Mesothelial cell of epicardium (in vitro differentiated cells): ENCODE data around the gene VGLL3. TPM values are rescaled to one million over a fixed set of nuclear protein-coding genes. Genes with fewer than 3 reads are reported as not detected.

ENCODE experiments used
- DNase-seq, 2 experiments: peaks; one replicate each; pipeline ENCODE4 v3.0.0; 2021; ENCODE audit warnings: low spot score in 2 of 2; ENCODE audit not compliant: unreplicated experiment in 2 of 2
- H3K27ac Mint-ChIP-seq: 2 replicates; pipeline ENCODE4 v1.8.0; 2021; ENCODE audit warnings: mixed read lengths
- H3K27me3 Mint-ChIP-seq: 2 replicates; pipeline ENCODE4 v1.8.0; 2021; ENCODE audit warnings: low read depth, mixed read lengths
- H3K36me3 Mint-ChIP-seq: 2 replicates; pipeline ENCODE4 v1.8.0; 2021; ENCODE audit warnings: mixed read lengths
- H3K4me1 Mint-ChIP-seq: 2 replicates; pipeline ENCODE4 v1.8.0; 2021; ENCODE audit warnings: mixed read lengths
- H3K4me3 Mint-ChIP-seq: 2 replicates; pipeline ENCODE4 v1.8.0; 2021; ENCODE audit warnings: mild to moderate bottlenecking, moderate library complexity, mixed read lengths
- H3K9me3 Mint-ChIP-seq: 2 replicates; pipeline ENCODE4 v1.8.0; 2021; ENCODE audit warnings: mixed read lengths
- total RNA-seq: library from RNA; stranded (reverse); gene quantifications from 3 replicates; pipeline ENCODE4 v1.2.1, GENCODE V29; 2021
- TF ChIP-seq, protein P1 (sequence below): fragments of 200-600 bp; sonication (generic); IDR thresholded peaks from one replicate; pipeline ENCODE4 v1.5.0; 2021; ENCODE audit warnings: antibody characterized with exemption; ENCODE audit not compliant: unreplicated experiment

VGLL3 gene
- total RNA-seq, 1 donor from 2014 or later, result 11.9 TPM

DNA sequence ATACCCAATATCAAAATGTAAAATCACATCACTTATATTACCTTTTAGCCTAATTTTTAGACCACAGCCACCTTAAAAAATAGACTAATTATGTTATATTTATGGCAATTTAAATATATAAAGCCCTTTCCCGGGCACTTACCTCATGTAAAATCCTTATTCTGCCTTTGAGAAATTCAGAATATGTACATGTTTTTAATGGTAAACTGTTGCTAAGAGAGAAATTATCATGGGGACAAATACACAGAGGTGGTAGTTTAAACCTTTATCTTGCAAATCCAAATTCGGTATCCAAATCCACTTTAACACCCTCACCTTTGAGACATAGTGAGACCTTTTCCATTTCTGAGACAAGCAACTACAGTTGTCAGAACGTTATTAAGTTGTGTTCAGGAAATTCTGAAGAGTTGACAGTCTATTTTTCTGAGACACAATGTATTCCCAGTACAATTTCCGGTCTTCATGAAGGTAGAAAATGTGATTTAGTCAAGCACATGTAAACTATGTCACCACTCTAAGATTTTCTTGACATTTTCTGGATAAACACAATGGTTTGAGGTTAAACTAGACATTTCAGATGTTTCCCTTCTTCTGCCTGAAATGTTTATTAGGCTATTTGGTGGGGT lies 10.6 kb upstream of the VGLL3 start:
- TF ChIP-seq, protein P1, sequence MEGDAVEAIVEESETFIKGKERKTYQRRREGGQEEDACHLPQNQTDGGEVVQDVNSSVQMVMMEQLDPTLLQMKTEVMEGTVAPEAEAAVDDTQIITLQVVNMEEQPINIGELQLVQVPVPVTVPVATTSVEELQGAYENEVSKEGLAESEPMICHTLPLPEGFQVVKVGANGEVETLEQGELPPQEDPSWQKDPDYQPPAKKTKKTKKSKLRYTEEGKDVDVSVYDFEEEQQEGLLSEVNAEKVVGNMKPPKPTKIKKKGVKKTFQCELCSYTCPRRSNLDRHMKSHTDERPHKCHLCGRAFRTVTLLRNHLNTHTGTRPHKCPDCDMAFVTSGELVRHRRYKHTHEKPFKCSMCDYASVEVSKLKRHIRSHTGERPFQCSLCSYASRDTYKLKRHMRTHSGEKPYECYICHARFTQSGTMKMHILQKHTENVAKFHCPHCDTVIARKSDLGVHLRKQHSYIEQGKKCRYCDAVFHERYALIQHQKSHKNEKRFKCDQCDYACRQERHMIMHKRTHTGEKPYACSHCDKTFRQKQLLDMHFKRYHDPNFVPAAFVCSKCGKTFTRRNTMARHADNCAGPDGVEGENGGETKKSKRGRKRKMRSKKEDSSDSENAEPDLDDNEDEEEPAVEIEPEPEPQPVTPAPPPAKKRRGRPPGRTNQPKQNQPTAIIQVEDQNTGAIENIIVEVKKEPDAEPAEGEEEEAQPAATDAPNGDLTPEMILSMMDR, result no peak
- no peak for DNase-seq
- Mint-ChIP-seq H3K9me3 (no peaks in the 10 kb centered on the region), H3K4me3 (no peak overlapping the region), H3K4me1 (peaks cover 8% of the 10 kb centered on the region), H3K36me3 (no peaks in the 10 kb centered on the region), H3K27me3 (no peaks in the 10 kb centered on the region), H3K27ac (no peak overlapping the region)

DNA sequence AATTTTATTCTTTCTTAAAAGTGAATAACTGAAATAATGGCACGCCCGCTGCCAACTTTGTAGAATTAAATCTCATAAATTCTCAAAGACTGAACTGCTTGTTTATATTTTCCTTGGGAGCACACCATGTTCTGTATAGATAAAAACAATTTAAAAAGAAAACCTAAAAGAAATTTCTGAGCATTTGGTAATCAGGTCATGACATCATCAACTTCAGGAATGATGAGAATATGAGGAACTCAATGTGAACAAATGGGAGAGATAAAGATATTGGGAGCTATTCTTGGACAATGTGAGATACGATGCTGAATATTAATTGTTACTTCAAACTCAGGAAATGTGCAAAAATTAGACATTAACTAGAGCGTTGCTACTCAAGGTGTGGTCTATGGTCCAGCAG lies 10.0 kb upstream of the VGLL3 start:
- TF ChIP-seq, protein P1, result no peak
- H3K27me3 Mint-ChIP-seq, result no peaks in the 10 kb centered on the region
- peaks cover 8% of the 10 kb centered on the region for H3K4me1 Mint-ChIP-seq
- no peaks in the 10 kb centered on the region for H3K9me3 Mint-ChIP-seq
- no peak overlapping the region for H3K27ac Mint-ChIP-seq
- H3K36me3 Mint-ChIP-seq, result no peaks in the 10 kb centered on the region
- H3K4me3 Mint-ChIP-seq, result no peak overlapping the region
- DNase-seq, result no peak

DNA sequence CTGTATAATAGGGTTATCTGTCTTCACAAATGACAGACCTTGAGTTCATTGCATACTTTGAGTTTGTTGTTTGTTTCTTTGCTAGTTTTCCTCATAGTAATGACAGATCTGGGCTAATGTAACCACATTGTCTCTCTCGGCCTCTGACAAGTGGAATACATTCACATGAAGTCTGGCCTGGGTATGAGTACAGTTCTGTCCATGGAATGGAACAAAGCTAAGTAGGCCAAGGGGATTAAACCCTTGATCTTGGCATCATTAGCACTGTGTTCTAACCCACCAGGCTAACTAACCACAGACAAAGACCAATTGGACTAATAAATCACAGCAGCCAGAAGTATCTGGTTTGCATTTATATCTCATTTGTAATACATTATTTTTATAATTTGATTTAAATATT lies 7.6 kb upstream of the VGLL3 start:
- no peaks in the 10 kb centered on the region for H3K36me3 Mint-ChIP-seq
- no peak overlapping the region for H3K27ac Mint-ChIP-seq
- TF ChIP-seq, protein P1, result no peak
- no peak for DNase-seq
- peaks cover 13% of the 10 kb centered on the region for H3K4me1 Mint-ChIP-seq
- no peaks in the 10 kb centered on the region for H3K9me3 Mint-ChIP-seq
- peaks cover 1% of the 10 kb centered on the region for H3K27me3 Mint-ChIP-seq
- H3K4me3 Mint-ChIP-seq, result no peak overlapping the region

DNA sequence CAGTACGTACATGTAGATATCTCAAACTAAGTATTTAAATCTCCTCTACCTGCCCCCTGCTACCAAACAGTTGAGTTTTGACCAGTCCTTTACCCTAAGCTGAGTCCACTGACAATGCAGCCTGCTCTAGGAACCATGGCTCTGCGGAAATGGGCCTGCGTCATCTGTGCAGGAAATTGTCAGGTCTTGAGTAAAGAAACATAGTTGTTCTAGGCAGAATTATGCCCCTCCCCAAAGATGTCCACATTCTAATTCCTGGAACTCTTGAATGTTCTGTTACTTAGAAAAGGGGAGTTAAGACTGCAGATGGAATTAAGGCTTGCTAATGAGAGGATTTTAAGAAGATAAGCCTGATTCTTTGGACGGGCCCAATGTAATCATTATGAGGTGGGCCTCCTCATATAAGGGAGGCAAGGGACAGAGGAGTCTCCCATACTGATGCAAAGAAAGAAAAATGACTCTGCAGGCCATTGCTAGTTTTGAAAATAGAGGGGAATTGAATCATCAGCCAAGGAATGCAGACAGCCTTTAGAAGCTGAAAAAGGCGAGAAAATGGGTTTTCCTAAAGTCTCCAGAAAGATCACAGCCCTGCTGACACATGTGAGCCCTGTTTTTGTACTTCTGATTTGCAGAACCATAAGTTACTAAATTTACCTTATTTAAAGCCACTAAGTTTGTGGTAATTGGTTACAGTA lies 5.5 kb upstream of the VGLL3 start:
- no peaks in the 10 kb centered on the region for H3K9me3 Mint-ChIP-seq
- H3K36me3 Mint-ChIP-seq, result no peaks in the 10 kb centered on the region
- no peak for DNase-seq
- TF ChIP-seq, protein P1, result no peak
- peaks cover 13% of the 10 kb centered on the region for H3K4me1 Mint-ChIP-seq
- H3K27ac Mint-ChIP-seq, result no peak overlapping the region
- H3K27me3 Mint-ChIP-seq, result peaks cover 1% of the 10 kb centered on the region
- no peak overlapping the region for H3K4me3 Mint-ChIP-seq

- no peaks in the 10 kb centered on the region for H3K9me3 Mint-ChIP-seq
- no peak overlapping the region for H3K27ac Mint-ChIP-seq
- no peaks in the 10 kb centered on the region for H3K36me3 Mint-ChIP-seq
- DNase-seq, result no peak
- H3K27me3 Mint-ChIP-seq, result peaks cover 1% of the 10 kb centered on the region
- TF ChIP-seq, protein P1, result no peak
- H3K4me1 Mint-ChIP-seq, result peaks cover 15% of the 10 kb centered on the region
- H3K4me3 Mint-ChIP-seq, result no peak overlapping the region
Measured at GRCh38 chr3:86995537-86995936, 4.6 kb upstream of the VGLL3 start.
